H1 (cell line): ENCODE results near the gene SPIRE2. TPM values are rescaled to one million over a fixed set of nuclear protein-coding genes. Genes with fewer than 3 reads are reported as not detected.
A peak's percentile ranks its signal among the peaks of the same experiment; 100 is the strongest.

ENCODE experiments used
- CTCF ChIA-PET: fragments of 300-600 bp; sonication (Branson Sonifier 250); formaldehyde crosslinking; loops from one replicate; lab custom pipeline; 2021; ENCODE audit not compliant: partially characterized antibody; lab: Charles Lee
- POLR2A ChIA-PET: fragments of 300-600 bp; sonication (Branson Sonifier 250); formaldehyde crosslinking; loops from one replicate; lab custom pipeline; 2021; ENCODE audit warnings: inconsistent platforms; ENCODE audit not compliant: partially characterized antibody; lab: Charles Lee
- DNase-seq, 2 experiments: peaks; one replicate each; pipeline versions ENCODE4 v3.0.0 to v3.0.0-alpha.2; 2010 to 2022; ENCODE audit warnings: low spot score in 2 of 2, low read depth in 1 of 2, mixed read lengths in 1 of 2
- FAIRE-seq: peaks from 2 replicates; lab custom pipeline; 2011; peaks lifted over from hg19 to GRCh38; lab: Jason Lieb, UNC
- H2AFZ ChIP-seq: 2 replicates; pipeline ENCODE4 v1.8.1; 2012; ENCODE audit warnings: low read length, inconsistent platforms
- H2AK5ac ChIP-seq: 2 replicates; pipeline ENCODE4 v1.6.1; 2013; ENCODE audit warnings: low read depth, low read length
- H2BK120ac ChIP-seq: replicated peaks from 2 replicates; pipeline ENCODE3; 2013; ENCODE audit warnings: low read depth, low read length, inconsistent platforms
- H2BK12ac ChIP-seq: 2 replicates; pipeline ENCODE4 v1.6.1; 2013; ENCODE audit warnings: low read depth, low read length
- H2BK15ac ChIP-seq: 2 replicates; pipeline ENCODE4 v1.6.1; 2013; ENCODE audit warnings: low read length
- H2BK20ac ChIP-seq: 2 replicates; pipeline ENCODE4 v1.6.1; 2013; ENCODE audit warnings: low read length
- H2BK5ac ChIP-seq: 2 replicates; pipeline ENCODE4 v1.6.1; 2013; ENCODE audit warnings: low read depth, low read length
- H3K14ac ChIP-seq: 2 replicates; pipeline ENCODE4 v1.6.1; 2013; ENCODE audit warnings: inconsistent platforms; ENCODE audit not compliant: insufficient read length
- H3K18ac ChIP-seq: 2 replicates; pipeline ENCODE4 v1.6.1; 2013; ENCODE audit warnings: low read length; ENCODE audit errors: extremely low read depth
- H3K23ac ChIP-seq: 2 replicates; pipeline ENCODE4 v1.6.1; 2013; ENCODE audit warnings: inconsistent platforms; ENCODE audit not compliant: insufficient read length
- H3K23me2 ChIP-seq: 2 replicates; pipeline ENCODE4 v1.6.1; 2013; ENCODE audit warnings: low read depth, low read length
- H3K27ac ChIP-seq: 2 replicates; pipeline ENCODE4 v1.6.1; 2011; ENCODE audit warnings: low read depth, low read length, inconsistent platforms
- H3K27me3 ChIP-seq, 4 experiments: replicated peaks in 1 of 4; 1 replicate in 1 of 4; 2 replicates in 3 of 4; pipeline versions ENCODE4 v1.6.1 to v1.8.1; 2011 to 2013; ENCODE audit warnings: low read length in 3 of 4, mild to moderate bottlenecking in 3 of 4, inconsistent platforms in 2 of 4, mixed read lengths in 2 of 4, moderate library complexity in 1 of 4; ENCODE audit not compliant: control insufficient read depth in 3 of 4, insufficient read depth in 3 of 4; ENCODE audit errors: extremely low read depth in 1 of 4
- H3K36me3 ChIP-seq, 4 experiments: 2 replicates each; pipeline versions ENCODE4 v1.6.1 to v1.8.1; 2011 to 2013; ENCODE audit warnings: mild to moderate bottlenecking in 4 of 4, low read length in 3 of 4, moderate library complexity in 2 of 4, control low read depth in 1 of 4, inconsistent platforms in 1 of 4; ENCODE audit not compliant: insufficient read depth in 4 of 4, control insufficient read depth in 2 of 4
- H3K4ac ChIP-seq: replicated peaks from 2 replicates; pipeline ENCODE3; 2013; ENCODE audit warnings: low read length, low read depth, mixed read lengths, inconsistent platforms; ENCODE audit not compliant: insufficient read length
- H3K4me1 ChIP-seq, 4 experiments: replicated peaks in 1 of 4; 1 replicate in 1 of 4; 2 replicates in 3 of 4; pipeline versions ENCODE4 v1.6.1 to v1.8.1; 2011 to 2013; ENCODE audit warnings: low read length in 3 of 4, inconsistent platforms in 2 of 4, mixed read lengths in 1 of 4; ENCODE audit not compliant: insufficient read depth in 4 of 4, control insufficient read depth in 3 of 4
- H3K4me2 ChIP-seq, 2 experiments: 2 replicates each; pipeline versions ENCODE4 v1.6.1 to v1.8.1; 2011 to 2013; ENCODE audit warnings: low read depth in 2 of 2, low read length in 2 of 2, control low read depth in 1 of 2, inconsistent platforms in 1 of 2, mild to moderate bottlenecking in 1 of 2; ENCODE audit not compliant: insufficient read depth in 1 of 2
- H3K4me3 ChIP-seq, 4 experiments: fragments of 200-600, 300-600 bp in 1 of 4; sonication (generic), shearing (Covaris generic), sonication (Bioruptor Twin) in 1 of 4; 2 replicates each; pipeline versions ENCODE4 v1.5.1 to v1.8.1; 2011 to 2016; ENCODE audit warnings: low read length in 4 of 4, low read depth in 3 of 4, control low read depth in 2 of 4, inconsistent platforms in 2 of 4, mild to moderate bottlenecking in 2 of 4, mixed read lengths in 1 of 4, moderate library complexity in 1 of 4; ENCODE audit not compliant: insufficient read depth in 2 of 4; ENCODE audit errors: extremely low read depth in 1 of 4
- H3K56ac ChIP-seq: replicated peaks from 2 replicates; pipeline ENCODE3; 2013; ENCODE audit warnings: low read depth, mild to moderate bottlenecking, mixed read lengths, low read length, inconsistent platforms; ENCODE audit not compliant: insufficient read length
- H3K79me1 ChIP-seq: 2 replicates; pipeline ENCODE4 v1.6.1; 2013; ENCODE audit warnings: low read depth, low read length, control low read depth
- H3K79me2 ChIP-seq, 2 experiments: 2 replicates each; pipeline versions ENCODE4 v1.6.1 to v1.8.1; 2012 to 2013; ENCODE audit warnings: low read length in 2 of 2, mild to moderate bottlenecking in 2 of 2, inconsistent platforms in 1 of 2; ENCODE audit not compliant: insufficient read depth in 2 of 2, control insufficient read depth in 1 of 2
- H3K9ac ChIP-seq, 4 experiments: replicated peaks in 1 of 4; 1 replicate in 1 of 4; 2 replicates in 3 of 4; pipeline versions ENCODE4 v1.6.1 to v1.8.1; 2011 to 2013; ENCODE audit warnings: low read depth in 3 of 4, low read length in 3 of 4, control low read depth in 2 of 4, mild to moderate bottlenecking in 2 of 4, moderate library complexity in 2 of 4, inconsistent platforms in 1 of 4; ENCODE audit errors: extremely low read depth in 1 of 4
- H3K9me3 ChIP-seq, 2 experiments: 2 replicates each; pipeline versions ENCODE4 v1.6.1 to v1.8.1; 2012 to 2013; ENCODE audit warnings: mild to moderate bottlenecking in 2 of 2, moderate library complexity in 2 of 2, control low read depth in 1 of 2, inconsistent platforms in 1 of 2, low read depth in 1 of 2, low read length in 1 of 2, mixed read lengths in 1 of 2; ENCODE audit not compliant: insufficient read depth in 2 of 2
- H4K20me1 ChIP-seq, 2 experiments: replicated peaks in 1 of 2; 2 replicates each; pipeline versions ENCODE3 to v1.8.1; 2011 to 2013; ENCODE audit warnings: inconsistent platforms in 2 of 2, low read length in 2 of 2, mild to moderate bottlenecking in 1 of 2; ENCODE audit not compliant: insufficient read depth in 2 of 2, control insufficient read depth in 1 of 2
- H4K5ac ChIP-seq: 2 replicates; pipeline ENCODE4 v1.6.1; 2013; ENCODE audit warnings: low read length, low read depth, mixed read lengths, inconsistent platforms; ENCODE audit not compliant: insufficient read length
- H4K8ac ChIP-seq: 2 replicates; pipeline ENCODE4 v1.8.0; 2013; ENCODE audit warnings: mild to moderate bottlenecking, moderate library complexity, low read length, inconsistent platforms; ENCODE audit not compliant: insufficient read depth; ENCODE audit errors: extremely low read depth
- H4K91ac ChIP-seq: replicated peaks from 2 replicates; pipeline ENCODE3; 2013; ENCODE audit warnings: low read length, mixed read lengths, inconsistent platforms; ENCODE audit not compliant: insufficient read length
- BRCA1 ChIP-seq: IDR thresholded peaks from 2 replicates; pipeline ENCODE4 v1.6.1; 2012; ENCODE audit warnings: low read depth, low read length, improper control_type of control experiment
- POLR2AphosphoS5 ChIP-seq: IDR thresholded peaks from 2 replicates; pipeline ENCODE4 v1.6.1; 2011; ENCODE audit warnings: low read depth, low read length
- WGBS, 2 experiments: shearing (Covaris generic) in 1 of 2; methylation state at CpG; one replicate each; pipeline versions ENCODE4 v1.1.6 to v1.1.7; 2013 to 2015; ENCODE audit warnings: low lambda C conversion rate in 2 of 2, mixed read lengths in 2 of 2, inconsistent platforms in 1 of 2, low coverage in 1 of 2, missing lambda C conversion rate in 1 of 2; ENCODE audit not compliant: insufficient replicate concordance in 2 of 2, insufficient coverage in 1 of 2, insufficient read length in 1 of 2; ENCODE audit errors: extremely low coverage in 1 of 2, missing lambda C conversion rate in 1 of 2; 5-methylcytosine and 5-hydroxymethylcytosine counted together
- polyA plus RNA-seq, 7 experiments: library from polyadenylated mRNA; depleted of rRNA in 3 of 7; stranded (reverse) in 5 of 7; unstranded in 2 of 7; fragments of >200 nt in 5 of 7; fragments of 200-250 nt in 2 of 7; gene quantifications; 1 replicate in 5 of 7; 2 replicates in 1 of 7; 4 replicates in 1 of 7; pipeline versions ENCODE4 v1.2.1 to v1.2.3, GENCODE V29; 2011 to 2013; ENCODE audit warnings: missing spikeins in 2 of 7, mixed read lengths in 2 of 7
- total RNA-seq: library from RNA; stranded (reverse); fragmentation: NEBNext Ultra II Directional; extraction: Animal tissue kit (Norgen Biotek cat#: 25700); gene quantifications from 2 replicates; pipeline ENCODE4 v1.2.1, GENCODE V29; 2021

SPIRE2 gene
- total and polyA plus RNA-seq, 2 of the 8 experiments (the other 6 are each of a cell fraction or from before 2014, with no cell fraction given): 7.4 to 15.4 TPM

GRCh38 chr16:89822188-89823086 is 5.8 kb upstream of the SPIRE2 start:
- Histone ChIP-seq H4K8ac (peak overlapping the region; percentile 89; the same call in 1 of the 2 replicates), H3K9ac (no peak overlapping the region; a peak in 1 of 7 replicates), H2AFZ (no peak overlapping the region), H3K4me3 (no peak overlapping the region), H4K20me1 (peaks cover 2 to 4% of the 10 kb centered on the region in 2 experiments), H3K36me3 (no peaks in the 10 kb centered on the region), H3K56ac (no peak overlapping the region), H3K27ac (no peak overlapping the region), H3K27me3 (no peaks in the 10 kb centered on the region; a peak in 1 of 7 replicates), H4K5ac (no peak overlapping the region), H3K23me2 (0 out of 2 replicates have a peak, but pooled peaks cover under 1% of the 10 kb centered on the region), H3K4me1 (peaks cover 0 to 11% (median 3%) of the 10 kb centered on the region in 4 experiments; a peak in 5 of 7 replicates), H4K91ac (no peak overlapping the region), H3K4me2 (peak overlapping the region in 1 of 2 experiments; percentile 38; a peak in 2 of 4 replicates), H3K14ac (no peak overlapping the region), H2BK5ac (no peak overlapping the region), H3K18ac (no peak overlapping the region), H3K4ac (peak overlapping the region; percentile 69), H3K79me1 (0 out of 2 replicates have a peak, but pooled peaks cover 2% of the 10 kb centered on the region), H2BK20ac (no peak overlapping the region), H2AK5ac (peak overlapping the region; percentile 61; the same call in 1 of the 2 replicates), H3K9me3 (no peaks in the 10 kb centered on the region; a peak in 1 of 4 replicates), H2BK120ac (no peak overlapping the region), H2BK15ac (no peak overlapping the region), H2BK12ac (no peak overlapping the region), H3K23ac (no peak overlapping the region), H3K79me2 (0 out of 4 replicates have a peak, but pooled peaks cover 0 to 3% of the 10 kb centered on the region in 2 experiments)
- POLR2A ChIA-PET: no interaction called here
- DNase-seq (no peak), FAIRE-seq (no peak)
- TF ChIP-seq POLR2AphosphoS5 (no peak), BRCA1 (no peak)
- 94% methylated on average over 19 of the region's 19 CpGs; no CpG with 5 or more reads in 1 of the 2 experiments for WGBS, 2 experiments
- CTCF ChIA-PET: interaction anchor here (0.6 to 1.0 kb wide), 2 partner anchors 18 to 37 kb away, joined by 3 to 4 read pairs; no protein-coding TSS in a partner anchor
